Measurements from ENCODE around the gene TMEM141. TPM values are rescaled to one million over a fixed set of nuclear protein-coding genes. Genes with fewer than 3 reads are reported as not detected.
"Not testable (repeated sequence)": the region's sequence is repeated elsewhere in the genome, so short reads cannot be mapped to it uniquely, and the experiment has no call there.

The TMEM141 gene
- total and polyA plus RNA-seq, 2 of the 8 experiments (the other 6 are each of a cell fraction or from before 2014, with no cell fraction given) = 51.1 to 137 TPM

DNA sequence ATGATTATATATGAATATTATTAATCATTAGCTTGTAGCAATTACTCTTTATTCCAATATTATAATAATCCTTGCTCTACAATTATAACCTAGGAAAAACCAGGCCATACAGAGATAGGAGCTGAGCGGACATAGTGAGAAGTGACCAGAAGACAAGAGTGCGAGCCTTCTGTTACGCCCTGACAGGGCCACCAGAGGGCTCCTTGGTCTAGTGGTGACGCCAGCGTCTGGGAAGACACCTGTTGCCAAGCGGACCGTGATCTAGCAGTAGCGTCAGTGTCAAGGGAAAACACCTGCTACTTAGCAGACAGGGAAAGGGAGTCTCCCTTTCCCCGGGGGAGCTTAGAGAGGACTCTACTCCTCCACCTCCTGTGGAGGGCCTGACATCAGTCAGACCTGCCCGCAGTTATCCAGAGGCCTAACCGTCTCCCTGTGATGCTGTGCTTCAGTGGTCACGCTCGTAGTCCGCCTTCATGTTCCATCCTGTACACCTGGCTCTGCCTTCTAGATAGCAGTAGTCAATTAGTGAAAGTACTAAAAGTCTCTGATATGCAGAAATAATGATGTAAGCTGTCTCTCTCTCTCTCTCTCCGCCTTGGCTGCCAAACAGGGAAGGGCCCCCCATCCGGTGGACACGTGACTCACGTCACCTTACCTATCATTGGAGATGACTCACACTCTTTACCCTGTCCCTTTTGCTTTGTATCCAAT lies 24.6 kb upstream of the TMEM141 start:
- H4K5ac ChIP-seq (ENCODE audit: insufficient read length, low read depth, low read length); H3K9me3 ChIP-seq (ENCODE audit: insufficient read depth in 2 of 2, low read depth in 1 of 2, low read length in 1 of 2); H3K9ac ChIP-seq (replicated peaks in 1 of 4; ENCODE audit: extremely low read depth in 1 of 4, low read depth in 3 of 4, low read length in 3 of 4); H3K23me2 ChIP-seq (ENCODE audit: low read depth, low read length); H2BK120ac ChIP-seq (replicated peaks; ENCODE audit: low read depth, low read length); H3K4ac ChIP-seq (replicated peaks; ENCODE audit: insufficient read length, low read depth, low read length); H2BK20ac ChIP-seq (ENCODE audit: low read length); H3K79me2 ChIP-seq (ENCODE audit: control insufficient read depth in 1 of 2, insufficient read depth in 2 of 2, low read length in 2 of 2); H3K4me2 ChIP-seq (ENCODE audit: insufficient read depth in 1 of 2, low read depth in 2 of 2, low read length in 2 of 2); H3K79me1 ChIP-seq (ENCODE audit: low read depth, low read length); H3K14ac ChIP-seq (ENCODE audit: insufficient read length); H2BK12ac ChIP-seq (ENCODE audit: low read depth, low read length); H4K91ac ChIP-seq (replicated peaks; ENCODE audit: insufficient read length, low read length); H3K27ac ChIP-seq (ENCODE audit: low read depth, low read length); H2BK5ac ChIP-seq (ENCODE audit: low read depth, low read length); H3K36me3 ChIP-seq (ENCODE audit: control insufficient read depth in 2 of 4, insufficient read depth in 4 of 4, low read length in 3 of 4); H2AFZ ChIP-seq (ENCODE audit: low read length); FAIRE-seq; H3K18ac ChIP-seq (ENCODE audit: extremely low read depth, low read length); H3K27me3 ChIP-seq (replicated peaks in 1 of 4; ENCODE audit: control insufficient read depth in 3 of 4, extremely low read depth in 1 of 4, insufficient read depth in 3 of 4, low read length in 3 of 4); H3K4me3 ChIP-seq (ENCODE audit: extremely low read depth in 1 of 4, insufficient read depth in 2 of 4, low read depth in 3 of 4, low read length in 4 of 4); H3K23ac ChIP-seq (ENCODE audit: insufficient read length); H2BK15ac ChIP-seq (ENCODE audit: low read length); H4K8ac ChIP-seq (ENCODE audit: extremely low read depth, insufficient read depth, low read length); H4K20me1 ChIP-seq (replicated peaks in 1 of 2; ENCODE audit: control insufficient read depth in 1 of 2, insufficient read depth in 2 of 2, low read length in 2 of 2); DNase-seq (ENCODE audit: low read depth in 1 of 2, low spot score in 2 of 2); H2AK5ac ChIP-seq (ENCODE audit: low read depth, low read length); H3K56ac ChIP-seq (replicated peaks; ENCODE audit: insufficient read length, low read depth, low read length): not testable (repeated sequence)
- POLR2A ChIA-PET (ENCODE audit: partially characterized antibody) = interaction anchor here (1.0 kb wide), 1 partner anchor 38 kb away, joined by 3 read pairs; no protein-coding TSS in a partner anchor
- 75% methylated on average over 18 of the region's 18 CpGs; no CpG with 5 or more reads in 1 of the 2 experiments for WGBS, 2 experiments (ENCODE audit: extremely low coverage in 1 of 2, insufficient coverage in 1 of 2, insufficient read length in 1 of 2, insufficient replicate concordance in 2 of 2, low coverage in 1 of 2, low lambda C conversion rate in 2 of 2, missing lambda C conversion rate in 1 of 2)
- peaks cover 0 to 12% (median 6%) of the 10 kb centered on the region in 4 experiments; a peak in 4 of 7 replicates for H3K4me1 ChIP-seq (replicated peaks in 1 of 4; ENCODE audit: control insufficient read depth in 3 of 4, insufficient read depth in 4 of 4, low read length in 3 of 4)
- CTCF ChIA-PET (ENCODE audit: partially characterized antibody) = interaction anchor here (0.9 to 9.6 kb wide), 12 partner anchors 8 to 207 kb away, joined by 3 to 88 read pairs (median 4); partner anchors contain the start of genes AJM1, CCDC183, LCN10 and LCN8
- TF ChIP-seq TCF12 (IDR thresholded peaks at IDR 0.05; ENCODE audit: low read depth, low read length) (0 out of 2 replicates have a peak, but pooled peaks have one; percentile 8), CREB1 (IDR thresholded peaks at IDR 0.05) (peak; percentile 50; the same call in 1 of the 2 replicates), RAD21 (IDR thresholded peaks at IDR 0.05 in 1 of 2, conservative IDR thresholded peaks at IDR 0.05 in 1 of 2; ENCODE audit: low read depth in 2 of 2, low read length in 2 of 2) (peak; percentile 18 to 37)
- TF ChIP-seq, protein P1, sequence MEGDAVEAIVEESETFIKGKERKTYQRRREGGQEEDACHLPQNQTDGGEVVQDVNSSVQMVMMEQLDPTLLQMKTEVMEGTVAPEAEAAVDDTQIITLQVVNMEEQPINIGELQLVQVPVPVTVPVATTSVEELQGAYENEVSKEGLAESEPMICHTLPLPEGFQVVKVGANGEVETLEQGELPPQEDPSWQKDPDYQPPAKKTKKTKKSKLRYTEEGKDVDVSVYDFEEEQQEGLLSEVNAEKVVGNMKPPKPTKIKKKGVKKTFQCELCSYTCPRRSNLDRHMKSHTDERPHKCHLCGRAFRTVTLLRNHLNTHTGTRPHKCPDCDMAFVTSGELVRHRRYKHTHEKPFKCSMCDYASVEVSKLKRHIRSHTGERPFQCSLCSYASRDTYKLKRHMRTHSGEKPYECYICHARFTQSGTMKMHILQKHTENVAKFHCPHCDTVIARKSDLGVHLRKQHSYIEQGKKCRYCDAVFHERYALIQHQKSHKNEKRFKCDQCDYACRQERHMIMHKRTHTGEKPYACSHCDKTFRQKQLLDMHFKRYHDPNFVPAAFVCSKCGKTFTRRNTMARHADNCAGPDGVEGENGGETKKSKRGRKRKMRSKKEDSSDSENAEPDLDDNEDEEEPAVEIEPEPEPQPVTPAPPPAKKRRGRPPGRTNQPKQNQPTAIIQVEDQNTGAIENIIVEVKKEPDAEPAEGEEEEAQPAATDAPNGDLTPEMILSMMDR (IDR thresholded peaks at IDR 0.05; ENCODE audit: control extremely low read depth in 1 of 3, insufficient read depth in 1 of 3, low read depth in 1 of 3, low read length in 3 of 3) = peak in 2 of 3 experiments; percentile 27 to 51; a peak in 2 of 4 replicates

Data from H1 (cell line).